NCI-H345 treated with DMSO at 0.1 percent for 48 hours (cell line): Measurements from ENCODE around the gene LRP4.

Experiments
- DNase-seq: peaks from one replicate; lab custom pipeline; 2025; ENCODE audit not compliant: unreplicated experiment; lab: John Stamatoyannopoulos, UW

Gene LRP4

GRCh38 chr11:46896719-46897406, 21.5 kb downstream of the LRP4 start:
- DNase-seq: no peak

- DNase-seq: no peak
Observed at GRCh38 chr11:46895821-46896220, 22.5 kb downstream of the LRP4 start.

DNA sequence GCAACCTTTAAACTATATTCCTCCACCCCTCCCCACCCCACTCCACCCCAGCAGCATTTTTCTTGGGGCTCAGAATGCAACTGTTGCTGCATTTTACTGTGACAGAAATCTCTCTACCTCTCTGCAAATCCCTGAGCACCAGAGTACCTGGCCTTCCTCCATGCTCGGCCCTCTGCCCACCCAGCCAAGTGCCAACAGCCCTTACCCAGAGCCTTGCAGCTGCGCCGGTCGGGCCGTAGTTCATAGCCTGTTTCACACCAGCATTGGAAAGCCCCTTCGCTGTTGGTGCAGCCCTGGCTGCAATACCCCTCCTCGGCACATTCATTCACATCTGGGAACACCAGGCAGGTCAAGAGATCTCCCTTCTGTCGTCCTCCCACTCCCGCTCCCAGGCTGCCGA, 23.4 kb downstream of the LRP4 start:
- DNase-seq: no peak

GRCh38 chr11:46894506-46894905, 23.8 kb downstream of the LRP4 start:
- no peak for DNase-seq

DNA sequence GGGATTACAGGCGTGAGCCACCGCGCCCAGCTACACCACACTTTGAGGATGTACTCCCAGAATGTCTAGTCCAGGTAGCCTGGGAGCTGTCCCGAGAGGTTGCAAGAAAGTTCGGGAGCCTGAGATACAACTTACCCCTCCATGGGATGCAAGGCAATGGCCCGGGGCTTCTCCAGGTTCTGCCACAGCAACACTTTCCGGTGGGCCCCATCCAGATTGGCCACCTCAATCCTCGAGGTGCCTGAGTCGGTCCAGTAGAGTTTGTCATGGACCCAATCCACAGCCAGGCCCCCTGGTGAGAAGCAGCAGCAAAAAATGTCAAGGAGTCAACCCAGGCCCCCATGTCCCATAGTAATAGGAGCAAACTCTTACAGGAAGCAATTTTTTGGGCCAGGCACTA, 25.5 kb downstream of the LRP4 start:
- DNase-seq: no peak

GRCh38 chr11:46892109-46892508, 26.2 kb downstream of the LRP4 start:
- no peak for DNase-seq

GRCh38 chr11:46890665-46891064, 27.7 kb downstream of the LRP4 start:
- no peak for DNase-seq

DNA sequence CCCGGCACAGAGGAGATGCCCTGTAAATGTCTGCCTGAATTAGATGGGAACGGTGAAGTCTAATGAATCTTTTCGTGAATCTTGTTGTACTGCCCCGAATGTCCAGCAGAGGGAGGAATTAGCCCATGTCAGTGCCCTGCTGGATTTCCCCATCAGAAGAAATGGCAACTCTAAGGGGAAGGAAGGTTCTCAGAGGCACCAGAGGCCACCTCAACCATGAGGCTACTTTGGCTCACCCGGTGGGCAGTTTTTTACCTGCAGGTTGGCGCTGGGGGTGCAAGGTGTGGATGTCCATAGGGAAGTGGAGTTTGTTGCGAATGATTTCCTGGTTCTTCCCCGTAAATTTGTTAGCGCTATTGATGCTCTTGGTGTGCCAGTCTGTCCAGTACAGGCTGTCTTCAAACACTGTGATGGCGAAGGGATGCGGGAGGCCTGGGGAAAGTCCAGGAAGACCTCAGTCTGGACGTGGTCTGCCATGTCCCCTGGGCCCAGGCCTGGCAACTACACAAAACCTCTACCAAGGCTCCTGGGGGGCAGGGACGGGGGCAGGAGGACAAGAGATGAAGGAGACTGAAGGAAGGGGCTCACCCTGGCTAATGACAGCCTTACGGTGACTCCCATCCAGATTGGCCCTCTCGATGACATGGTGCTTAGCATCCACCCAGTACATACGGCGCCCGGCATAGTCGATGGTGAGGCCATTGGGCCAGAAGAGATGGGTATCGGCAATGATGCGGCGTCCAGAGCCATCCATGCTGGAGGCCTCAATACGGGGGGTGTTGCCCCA, 28.5 kb downstream of the LRP4 start:
- peak; percentile 46 for DNase-seq

DNA sequence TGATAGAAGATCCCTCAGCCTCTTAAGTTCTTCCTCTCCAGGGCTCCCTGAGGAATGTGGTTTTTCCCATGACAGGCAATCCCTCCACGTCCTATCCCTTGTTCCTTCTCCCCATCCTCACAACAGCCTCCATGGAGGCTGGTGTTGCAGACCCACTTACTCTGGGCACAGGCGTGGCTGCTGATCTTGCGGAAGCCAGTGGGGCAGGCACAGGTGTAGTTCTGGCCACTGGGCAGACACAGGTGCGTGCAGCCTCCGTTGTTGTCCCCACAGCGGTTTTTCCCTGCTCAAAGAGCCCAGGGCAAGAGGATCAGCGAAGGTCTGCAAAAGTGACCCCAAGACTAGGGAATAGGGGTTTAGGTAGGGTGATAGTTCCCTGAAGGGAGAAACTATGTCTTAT, 29.1 kb downstream of the LRP4 start:
- DNase-seq: no peak

- DNase-seq: no peak
Observed at GRCh38 chr11:46888636-46889035, 29.7 kb downstream of the LRP4 start.

- no peak for DNase-seq
Observed at GRCh38 chr11:46886211-46886610, 32.1 kb downstream of the LRP4 start.

GRCh38 chr11:46879056-46879585, 39.2 kb downstream of the LRP4 start:
- no peak for DNase-seq

- DNase-seq: no peak
Observed at GRCh38 chr11:46877580-46877979, 40.8 kb downstream of the LRP4 start.

- DNase-seq: no peak
Observed at GRCh38 chr11:46876471-46876870, 41.9 kb downstream of the LRP4 start.

- no peak for DNase-seq
Observed at GRCh38 chr11:46874586-46874985, 43.8 kb downstream of the LRP4 start.

GRCh38 chr11:46868912-46869311, 49.4 kb downstream of the LRP4 start:
- no peak for DNase-seq

DNA sequence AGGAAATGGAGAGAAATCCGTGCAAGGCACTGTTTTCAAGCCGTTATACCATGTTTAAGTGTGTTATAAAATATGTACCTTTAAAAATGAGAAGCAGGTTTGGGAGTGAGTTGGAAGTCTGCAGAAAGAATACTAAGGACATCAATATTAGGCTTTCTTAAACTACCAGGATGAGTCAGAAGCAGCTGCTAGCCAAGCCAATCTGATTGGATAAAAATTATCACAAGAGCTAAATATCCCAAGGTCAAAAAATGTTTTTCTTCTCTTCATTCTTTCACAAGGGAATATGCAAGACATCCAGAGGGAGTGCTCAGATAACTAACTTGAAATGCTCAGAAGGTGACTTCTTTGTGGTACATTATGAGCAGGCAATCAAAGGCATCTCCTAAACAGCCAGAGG, 53.0 kb downstream of the LRP4 start:
- DNase-seq: no peak

DNA sequence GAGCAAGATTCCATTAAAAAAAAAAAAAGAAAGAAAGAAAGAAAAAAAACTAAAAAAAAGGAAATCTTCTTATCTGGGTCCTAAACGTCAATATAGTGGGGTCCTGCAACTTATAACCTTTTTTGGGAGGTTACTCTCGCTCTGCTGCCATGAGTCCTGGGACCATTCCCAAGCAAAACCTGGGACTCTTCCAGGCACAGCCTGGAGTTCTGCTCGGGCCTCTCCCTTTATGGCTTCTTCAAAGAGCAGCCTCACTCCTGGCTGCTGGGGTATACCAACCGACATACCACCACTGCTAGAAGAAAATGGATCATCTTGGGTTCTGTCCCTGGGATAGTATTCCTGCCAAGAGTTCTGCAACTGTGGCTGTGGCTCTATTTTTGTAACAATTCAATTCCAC, 58.1 kb downstream of the LRP4 start:
- no peak for DNase-seq

DNA sequence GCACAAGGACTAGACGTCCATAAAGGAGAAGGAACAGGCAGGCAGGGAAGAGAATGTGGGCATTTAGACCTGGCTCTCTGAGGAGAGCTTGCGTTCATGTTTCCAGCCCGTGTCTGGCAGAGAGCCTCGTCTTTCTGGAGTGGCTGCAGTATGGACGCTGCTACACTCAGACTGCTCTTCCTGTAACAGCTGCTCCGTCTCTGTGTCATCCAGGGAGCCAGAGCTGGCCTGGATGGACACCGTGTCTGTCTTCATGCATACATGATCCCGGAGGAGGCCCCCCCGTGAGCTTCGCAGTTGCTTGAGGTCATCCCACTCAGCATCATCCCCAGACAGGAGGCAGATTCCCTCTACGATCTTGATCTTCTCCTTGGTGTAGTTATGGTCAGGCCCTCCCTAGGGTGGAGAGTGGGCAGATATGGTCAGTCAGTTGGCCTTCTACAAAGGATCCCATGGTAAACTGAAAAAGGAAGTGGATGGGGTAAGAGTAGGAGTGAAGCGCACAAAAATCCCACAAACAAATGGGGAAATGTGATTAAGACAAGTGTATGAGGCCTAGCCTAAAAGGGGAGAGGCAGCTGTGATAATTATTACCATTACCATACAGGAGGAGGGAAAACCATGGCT, 59.3 kb downstream of the LRP4 start:
- no peak for DNase-seq

- DNase-seq: no peak
Observed at GRCh38 chr11:46857666-46858065, 60.7 kb downstream of the LRP4 start.

- no peak for DNase-seq
Observed at GRCh38 chr11:46856605-46857343, 61.6 kb downstream of the LRP4 start.
